ENCODE results near the gene CBX5. TPM values are rescaled to one million over a fixed set of nuclear protein-coding genes. Genes with fewer than 3 reads are reported as not detected.
"Not testable (repeated sequence)": the region's sequence is repeated elsewhere in the genome, so short reads cannot be mapped to it uniquely, and the experiment has no call there.

The CBX5 gene
- total and polyA plus RNA-seq, 7 donors: 3.0 to 30.7 (median 18.6) TPM

DNA sequence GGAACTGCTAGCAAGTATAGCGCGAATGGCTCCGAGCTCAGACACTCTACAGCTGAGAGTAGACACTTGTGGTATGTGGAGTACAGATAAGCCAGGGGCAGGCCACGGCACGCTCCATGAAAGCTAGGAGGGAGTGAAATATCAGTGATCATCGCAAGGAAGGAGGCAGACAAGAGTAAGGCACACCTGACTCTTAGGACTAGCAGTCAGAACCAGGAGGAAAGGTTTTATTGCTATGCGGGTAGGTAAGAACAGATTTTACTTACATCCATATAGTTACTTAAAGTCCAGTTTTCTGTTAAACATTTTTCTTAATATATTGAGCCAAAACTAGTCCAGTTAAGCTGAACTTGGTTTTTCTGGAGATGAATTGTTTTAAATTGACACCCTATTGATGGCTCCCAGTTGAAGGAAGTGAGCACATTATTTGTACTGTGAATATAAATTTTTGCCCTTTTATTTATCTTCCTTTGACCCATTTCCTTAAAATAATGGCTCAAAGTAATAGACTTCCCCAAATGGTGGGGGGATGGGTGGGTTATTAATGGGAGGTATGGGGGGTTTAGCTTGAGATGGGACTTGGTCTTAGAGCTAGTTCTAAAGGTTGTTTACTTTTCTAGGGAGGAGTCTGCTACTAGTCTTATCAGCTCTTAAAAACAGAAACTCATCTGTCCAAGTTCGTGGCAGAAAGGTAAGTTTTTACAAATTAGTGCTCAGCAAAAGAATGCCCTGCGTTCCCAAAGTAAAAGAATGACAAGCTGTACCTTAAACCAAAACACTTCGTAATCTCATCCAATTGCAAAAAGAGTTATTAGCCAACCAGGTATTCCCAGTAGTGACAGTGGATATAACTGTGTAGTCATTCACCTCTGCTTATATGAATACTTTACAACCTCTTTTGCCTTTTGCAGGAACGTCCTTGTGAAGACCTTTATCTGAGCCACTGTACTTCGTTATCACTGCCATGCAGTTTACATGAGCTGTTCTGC, 6.4 kb upstream of the CBX5 start:
- intact Hi-C loops (cut with DNase I): no loop called here
- Histone ChIP-seq H3K4me1 (peaks cover 0 to 51% (median 45%) of the 10 kb centered on the region in 4 donors), H3K27ac (peak overlapping the region in 1 of 4 donors; percentile 17), H3K36me3 (peaks cover 18 to 79% (median 49%) of the 10 kb centered on the region in 4 donors), H3K4me3 (no peak overlapping the region), H3K27me3 (no peaks in the 10 kb centered on the region), H3K9me3 (no peaks in the 10 kb centered on the region)
- 23 to 59% methylated on average over 12 of the region's 12 CpGs for WGBS, 2 donors
- no peak for DNase-seq
- TF ChIP-seq EP300 (IDR thresholded peaks at IDR 0.05): no peak
- TF ChIP-seq POLR2A (IDR thresholded peaks at IDR 0.05): no peak
- TF ChIP-seq POLR2AphosphoS5 (IDR thresholded peaks at IDR 0.05): peak in 1 of 4 donors; percentile 4

- no peak for DNase-seq
- peaks cover 0 to 51% (median 47%) of the 10 kb centered on the region in 4 donors for H3K4me1 ChIP-seq
- H3K9me3 ChIP-seq: no peaks in the 10 kb centered on the region
- peak overlapping the region in 1 of 4 donors; percentile 17 for H3K27ac ChIP-seq
- intact Hi-C loops (cut with DNase I): no loop called here
- WGBS, 2 donors: 33 to 57% methylated on average over 5 of the region's 5 CpGs
- H3K4me3 ChIP-seq: peak overlapping the region in 1 of 4 donors; percentile 8
- no peaks in the 10 kb centered on the region for H3K27me3 ChIP-seq
- H3K36me3 ChIP-seq: peaks cover 18 to 79% (median 49%) of the 10 kb centered on the region in 4 donors
- peak in 1 of 4 experiments; percentile 14 for TF ChIP-seq CTCF (IDR thresholded peaks at IDR 0.05)
- TF ChIP-seq POLR2AphosphoS5 (IDR thresholded peaks at IDR 0.05): no peak
Observed at GRCh38 chr12:54285150-54286041, 5.5 kb upstream of the CBX5 start.

- peak overlapping the region in 1 of 4 donors; percentile 1 for H3K27ac ChIP-seq
- H3K9me3 ChIP-seq; DNase-seq; intact Hi-C loops (cut with DNase I); H3K4me3 ChIP-seq; H3K27me3 ChIP-seq: not testable (repeated sequence)
- WGBS, 2 donors: 16 to 40% methylated on average over 1 of the region's 2 CpGs
- peaks cover 18 to 77% (median 49%) of the 10 kb centered on the region in 4 donors for H3K36me3 ChIP-seq
- H3K4me1 ChIP-seq: peaks cover 0 to 51% (median 47%) of the 10 kb centered on the region in 4 donors
Observed at GRCh38 chr12:54284070-54284780, 4.3 kb upstream of the CBX5 start.

DNA sequence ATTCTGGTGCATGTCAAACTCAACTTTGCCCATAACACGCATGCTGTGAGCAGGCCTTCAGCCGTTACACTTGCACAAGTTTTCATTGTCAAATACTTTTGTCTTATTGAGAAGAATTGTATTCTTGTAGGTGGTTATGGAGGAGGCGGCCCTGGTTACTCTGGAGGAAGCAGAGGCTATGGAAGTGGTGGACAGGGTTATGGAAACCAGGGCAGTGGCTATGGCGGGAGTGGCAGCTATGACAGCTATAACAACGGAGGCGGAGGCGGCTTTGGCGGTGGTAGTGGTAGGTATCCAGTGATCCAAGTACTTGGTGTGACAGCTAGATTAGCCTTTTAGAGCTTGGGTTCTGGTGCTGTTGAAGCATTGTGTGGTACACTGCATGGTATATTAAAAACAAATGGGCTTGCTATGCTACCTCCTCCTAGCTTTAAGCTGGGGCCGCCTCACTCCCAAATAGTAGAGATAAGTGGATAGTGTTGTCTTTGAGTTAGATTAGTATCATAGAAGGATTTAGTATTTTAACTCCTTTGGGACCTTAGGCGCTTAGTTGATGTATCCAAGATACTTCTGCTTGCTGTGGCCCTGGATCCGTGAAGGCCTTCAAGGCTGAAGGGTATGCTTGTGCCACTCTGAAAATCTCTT, 3.1 kb upstream of the CBX5 start:
- DNase-seq: no peak
- WGBS, 2 donors: 8 to 37% methylated on average over 11 of the region's 11 CpGs
- intact Hi-C loops (cut with DNase I): no loop called here

DNA sequence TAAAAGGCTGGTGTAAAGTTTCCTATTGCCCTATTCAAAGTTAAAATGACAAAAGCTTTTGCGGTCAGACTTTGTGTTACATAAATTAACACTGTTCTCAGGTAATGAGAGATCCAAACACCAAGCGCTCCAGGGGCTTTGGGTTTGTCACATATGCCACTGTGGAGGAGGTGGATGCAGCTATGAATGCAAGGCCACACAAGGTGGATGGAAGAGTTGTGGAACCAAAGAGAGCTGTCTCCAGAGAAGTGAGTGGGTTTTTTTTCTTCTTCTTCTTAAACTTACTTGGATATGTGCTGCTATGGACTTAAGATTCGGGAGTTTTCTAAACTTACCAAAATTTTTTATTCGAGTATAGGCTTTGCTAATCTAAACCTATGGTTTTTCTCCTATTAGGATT, 1.8 kb upstream of the CBX5 start:
- peak overlapping the region; percentile 84 to 96 (median 94) for H3K27ac ChIP-seq
- peaks cover 0 to 71% (median 66%) of the 10 kb centered on the region in 4 donors for H3K4me1 ChIP-seq
- WGBS, 2 donors: 2 to 7% methylated on average over 4 of the region's 4 CpGs
- intact Hi-C loops (cut with DNase I): loop anchor here (2.0 kb wide), 1 partner anchor 43 kb away; the partner anchor contains the start of gene COPZ1
- H3K4me3 ChIP-seq: peak overlapping the region; percentile 68 to 81 (median 78)
- peaks cover 18 to 51% (median 37%) of the 10 kb centered on the region in 4 donors for H3K36me3 ChIP-seq
- H3K9me3 ChIP-seq, H3K27me3 ChIP-seq, DNase-seq: not testable (repeated sequence)

More for the DNA sequence above, 3.1 kb upstream of the CBX5 start:
- Histone ChIP-seq H3K36me3 (peaks cover 18 to 65% (median 49%) of the 10 kb centered on the region in 4 donors), H3K4me1 (peaks cover 0 to 63% (median 58%) of the 10 kb centered on the region in 4 donors), H3K27me3 (no peaks in the 10 kb centered on the region), H3K4me3 (peak overlapping the region in 2 of 4 donors; percentile 1 to 68), H3K9me3 (no peaks in the 10 kb centered on the region), H3K27ac (peak overlapping the region in 2 of 4 donors; percentile 93 to 94)
- TF ChIP-seq POLR2AphosphoS5 (IDR thresholded peaks at IDR 0.05) (no peak), CTCF (IDR thresholded peaks at IDR 0.05) (no peak), POLR2A (IDR thresholded peaks at IDR 0.05) (no peak), EP300 (IDR thresholded peaks at IDR 0.05) (no peak)

DNA sequence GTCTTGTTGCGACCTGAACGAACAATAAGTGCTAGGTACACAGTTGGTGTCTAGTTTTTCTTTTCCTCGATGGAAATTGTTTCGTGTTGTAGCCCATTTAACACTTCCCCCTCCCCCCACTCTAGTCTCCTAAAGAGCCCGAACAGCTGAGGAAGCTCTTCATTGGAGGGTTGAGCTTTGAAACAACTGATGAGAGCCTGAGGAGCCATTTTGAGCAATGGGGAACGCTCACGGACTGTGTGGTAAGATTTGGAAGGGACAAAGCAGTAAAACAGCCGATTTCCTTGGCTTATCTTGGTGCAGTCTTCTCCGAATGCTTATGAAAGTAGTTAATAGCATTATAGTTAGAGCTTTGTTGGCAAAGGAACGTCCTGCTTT, 1.3 kb upstream of the CBX5 start:
- peaks cover 18 to 47% (median 33%) of the 10 kb centered on the region in 4 donors for H3K36me3 ChIP-seq
- WGBS, 2 donors: 0% methylated on average over 10 of the region's 10 CpGs
- peak overlapping the region; percentile 84 to 96 (median 94) for H3K27ac ChIP-seq
- intact Hi-C loops (cut with DNase I): loop anchor here (2.0 kb wide), 1 partner anchor 44 kb away; the partner anchor contains the start of gene COPZ1
- DNase-seq, H3K27me3 ChIP-seq, H3K9me3 ChIP-seq: not testable (repeated sequence)
- peaks cover 0 to 68% (median 66%) of the 10 kb centered on the region in 4 donors for H3K4me1 ChIP-seq
- H3K4me3 ChIP-seq: peak overlapping the region; percentile 68 to 81 (median 78)

Measured in sigmoid colon (tissue), 7 donors.